ENCODE measurements around the gene CYFIP1.
A peak's percentile ranks its signal among the peaks of the same experiment; 100 is the strongest.
"Not testable (repeated sequence)": the region's sequence is repeated elsewhere in the genome, so short reads cannot be mapped to it uniquely, and the experiment has no call there.

CYFIP1 gene

DNA sequence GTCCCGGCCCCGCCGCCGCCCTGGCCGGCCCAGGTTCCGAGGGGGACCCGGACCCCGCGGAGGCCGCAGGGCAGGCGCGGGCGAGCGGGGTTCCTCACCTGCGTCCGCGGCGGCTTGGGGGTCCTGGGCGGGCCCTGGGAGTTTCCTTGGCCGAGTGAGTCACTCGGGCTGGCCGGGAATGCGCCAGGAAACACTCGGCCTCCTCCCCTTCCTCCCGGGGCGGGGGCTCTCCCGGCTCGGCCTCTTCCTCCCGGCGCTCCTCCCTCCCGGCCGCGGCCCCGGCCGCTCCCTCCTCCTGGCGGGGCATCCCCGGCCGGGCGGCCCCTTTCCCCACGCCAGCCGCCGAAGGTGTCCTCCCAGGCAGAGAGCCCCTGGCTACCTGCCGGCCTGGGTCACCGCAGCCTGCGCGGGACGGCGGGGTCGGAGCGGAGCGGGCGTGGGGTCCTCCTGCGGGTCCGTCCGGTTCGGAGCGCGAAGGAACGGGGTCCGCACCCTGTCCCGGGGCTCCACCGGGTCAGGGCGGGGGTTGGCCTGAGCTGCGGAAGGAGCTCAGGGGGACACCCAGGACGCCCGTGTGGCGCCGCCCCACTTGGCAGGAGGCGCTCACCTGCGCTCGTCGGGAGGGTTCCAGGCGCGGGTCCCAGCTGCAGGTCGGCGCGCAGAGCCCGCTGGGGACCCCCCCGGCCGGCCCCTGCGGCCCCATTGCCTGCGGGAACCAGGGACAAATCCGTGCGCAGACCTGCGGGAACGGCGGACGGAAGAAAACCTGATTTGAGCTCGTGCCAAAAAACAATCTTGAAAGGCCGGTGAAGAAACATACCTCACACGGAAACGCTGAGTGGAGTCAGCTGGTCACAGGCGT, at the start of gene CYFIP1:
TSS of gene CYFIP1 (minus strand) at position 180 of the 862 bp plus-strand sequence. CDS start 33,083 bp downstream, outside the sequence.
- DNase-seq (ENCODE audit: low spot score), result peak; percentile 99

DNA sequence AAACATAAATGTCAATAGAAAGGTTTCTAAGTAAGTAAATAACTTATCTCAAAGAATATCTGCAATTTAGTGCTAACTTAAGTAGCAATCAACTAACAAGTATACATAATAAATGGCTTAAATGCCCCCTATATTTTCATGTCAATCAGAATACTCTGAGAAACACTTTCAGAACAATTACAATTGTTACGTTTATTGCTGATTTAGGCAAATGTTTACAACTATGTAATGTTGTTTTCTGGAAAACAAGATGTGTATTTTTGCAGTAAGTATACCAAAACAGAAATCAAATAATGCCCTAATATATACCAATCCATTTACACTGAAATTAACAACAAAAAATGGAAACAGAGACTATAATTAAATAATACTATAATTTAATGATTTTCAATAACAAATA, 46.0 kb upstream of the CYFIP1 start:
- no peak for DNase-seq (ENCODE audit: low spot score)

DNA sequence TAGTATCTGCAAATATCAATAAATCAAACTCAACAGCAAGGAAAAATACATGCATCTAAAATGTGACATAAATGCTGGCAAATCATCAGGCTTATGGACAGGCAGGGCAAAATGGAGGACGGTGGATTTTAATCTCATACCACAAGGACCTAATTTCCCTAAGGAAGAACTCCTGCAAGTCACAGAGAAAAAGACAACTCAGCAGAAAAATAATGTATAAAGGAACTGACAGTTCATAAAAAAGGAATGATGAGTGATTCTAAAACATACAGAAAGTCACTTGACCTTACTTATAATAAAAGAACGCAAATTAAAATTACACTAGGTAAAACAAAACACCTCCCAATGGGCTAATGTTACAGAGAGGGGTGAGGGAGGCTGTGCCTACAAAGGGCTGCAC, 42.0 kb upstream of the CYFIP1 start:
- DNase-seq (ENCODE audit: low spot score), result no peak

DNA sequence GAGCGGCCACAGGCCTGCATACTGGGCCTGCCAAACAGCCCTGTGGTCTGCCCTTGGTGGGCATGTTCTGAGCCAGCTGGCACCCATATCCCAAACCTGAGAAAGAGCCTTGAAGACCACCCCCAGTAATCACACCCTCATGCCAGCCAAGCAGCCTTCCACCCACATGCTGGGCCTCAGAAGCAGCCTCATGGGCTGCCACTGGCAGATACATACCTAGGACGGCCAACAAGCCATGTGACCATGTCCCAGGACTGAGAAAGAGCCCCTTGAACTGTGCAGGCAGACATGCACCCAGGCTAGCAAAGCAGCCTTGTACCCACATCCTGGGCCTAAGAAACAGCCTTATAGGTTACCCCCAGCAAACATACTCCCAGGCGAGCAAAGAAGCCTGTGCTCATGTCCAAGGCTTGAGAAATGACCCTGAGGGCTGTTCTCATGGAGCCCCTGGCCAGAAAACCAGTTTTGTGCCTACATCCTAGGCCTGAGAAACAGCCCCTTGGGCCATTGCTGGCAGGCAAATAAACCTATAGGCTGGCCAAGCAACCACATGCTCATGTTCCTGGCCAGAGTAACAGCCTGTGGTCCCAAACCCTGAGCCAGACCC, 34.3 kb upstream of the CYFIP1 start:
- DNase-seq (ENCODE audit: low spot score), result no peak

DNA sequence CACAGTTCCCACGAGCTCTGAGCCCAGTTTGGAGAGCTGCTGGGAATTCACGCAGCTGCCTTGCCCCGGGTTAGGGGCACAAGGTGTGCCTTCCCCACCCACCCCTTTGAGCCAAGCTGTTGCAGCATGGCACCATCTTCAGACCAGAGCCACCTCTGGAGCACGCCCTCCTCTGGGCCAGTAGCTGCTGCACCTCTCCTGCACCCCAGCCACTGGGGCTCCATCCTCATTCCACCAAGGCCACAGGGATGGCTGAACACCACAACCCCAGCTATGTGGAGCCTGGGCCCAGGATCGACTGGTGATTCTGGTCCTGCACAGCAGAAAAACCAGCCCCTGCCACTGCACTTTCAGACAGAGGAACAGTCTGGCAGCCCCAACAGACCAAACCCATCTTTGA, 33.5 kb upstream of the CYFIP1 start:
- DNase-seq (ENCODE audit: low spot score), result no peak

DNA sequence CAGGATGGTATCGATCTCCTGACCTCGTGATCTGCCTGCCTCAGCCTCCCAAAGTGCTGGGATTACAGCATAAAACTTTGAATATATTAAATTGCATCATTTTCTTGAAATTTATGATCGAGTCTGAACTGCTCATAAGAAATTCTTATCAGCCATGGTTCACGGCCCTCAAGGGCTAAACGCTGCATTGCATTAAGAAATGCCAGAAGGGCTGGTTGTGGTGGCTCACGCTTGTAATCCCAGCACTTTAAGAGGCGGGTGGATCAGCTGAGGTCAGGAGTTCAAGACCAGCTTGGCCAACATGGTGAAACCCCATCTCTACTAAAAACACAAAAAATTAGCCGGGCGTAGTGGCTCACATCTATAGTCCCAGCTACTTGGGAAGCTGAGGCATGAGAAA, 32.4 kb upstream of the CYFIP1 start:
- not testable (repeated sequence) for DNase-seq (ENCODE audit: low spot score)

DNA sequence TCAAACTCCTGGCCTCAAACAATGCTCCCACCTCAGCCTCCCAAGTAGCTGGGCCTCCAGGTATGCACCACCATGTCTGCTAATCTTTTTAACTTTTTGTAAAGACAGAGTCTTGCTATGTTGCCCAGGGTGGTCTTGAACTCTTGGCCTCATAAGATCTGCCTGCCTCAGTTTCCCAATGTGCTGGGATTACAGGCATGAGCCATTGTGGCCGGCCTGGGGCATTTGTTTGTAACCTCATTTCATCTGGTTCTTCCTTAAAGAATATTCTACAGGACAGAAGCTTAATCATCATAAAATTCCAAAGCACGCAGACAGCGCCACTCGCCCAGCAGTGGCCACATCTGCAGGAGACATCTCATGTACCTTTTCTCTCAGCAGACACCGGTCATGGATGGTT, 23.6 kb upstream of the CYFIP1 start:
- DNase-seq (ENCODE audit: low spot score), result no peak

DNA sequence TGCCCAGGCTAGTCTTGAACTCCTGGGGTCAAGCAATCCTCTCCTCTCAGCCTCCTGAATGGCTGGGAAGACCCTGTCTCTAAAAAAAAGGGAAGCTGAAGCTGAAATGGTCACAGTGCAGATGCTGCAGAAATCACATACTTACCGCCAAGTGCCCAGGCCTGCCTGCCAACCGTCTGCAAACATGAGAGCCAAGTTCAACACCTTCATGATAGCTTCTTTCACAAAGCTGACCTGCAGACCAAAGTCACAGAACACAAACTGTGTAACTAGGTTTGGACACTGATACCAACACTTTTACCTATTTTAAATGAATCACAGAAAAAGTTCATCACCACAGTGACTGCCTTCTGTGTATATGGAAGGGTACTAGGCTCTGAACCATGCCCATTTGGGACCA, 22.8 kb upstream of the CYFIP1 start:
- DNase-seq (ENCODE audit: low spot score), result no peak

DNA sequence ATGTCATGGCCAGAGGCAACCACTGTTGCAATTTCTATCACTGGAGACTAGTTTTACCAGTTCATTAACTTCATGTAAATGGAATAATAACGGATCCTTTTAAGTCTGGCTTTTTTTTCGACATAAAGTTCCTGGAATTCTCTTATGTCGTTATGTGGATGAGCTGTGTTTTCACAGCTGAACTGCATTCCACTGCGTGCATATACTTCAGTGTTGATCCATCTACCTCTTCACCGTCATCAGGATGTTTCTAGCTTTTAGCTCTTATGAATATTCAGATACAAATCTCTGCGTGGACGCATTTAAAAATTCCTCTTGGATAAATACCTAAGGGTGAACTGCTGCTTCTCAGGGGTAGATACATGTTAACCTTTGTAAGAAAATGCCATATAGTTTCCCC, 15.6 kb upstream of the CYFIP1 start:
- no peak for DNase-seq (ENCODE audit: low spot score)

DNA sequence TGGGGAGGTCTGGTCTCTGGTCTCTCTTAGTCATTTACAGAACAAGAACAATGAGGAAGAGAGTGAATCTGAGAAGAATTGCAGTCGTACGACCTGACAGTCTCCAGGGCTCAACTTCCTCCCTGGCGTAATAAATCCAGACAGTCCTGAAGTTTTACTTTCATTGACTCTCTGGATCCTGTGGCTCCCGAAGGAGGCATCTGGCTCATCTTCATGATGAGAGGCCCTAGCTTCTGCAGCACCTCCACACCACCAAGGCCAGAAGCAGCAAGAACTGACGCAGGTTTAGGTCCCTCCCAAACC, 11.8 kb upstream of the CYFIP1 start:
- no peak for DNase-seq (ENCODE audit: low spot score)

DNA sequence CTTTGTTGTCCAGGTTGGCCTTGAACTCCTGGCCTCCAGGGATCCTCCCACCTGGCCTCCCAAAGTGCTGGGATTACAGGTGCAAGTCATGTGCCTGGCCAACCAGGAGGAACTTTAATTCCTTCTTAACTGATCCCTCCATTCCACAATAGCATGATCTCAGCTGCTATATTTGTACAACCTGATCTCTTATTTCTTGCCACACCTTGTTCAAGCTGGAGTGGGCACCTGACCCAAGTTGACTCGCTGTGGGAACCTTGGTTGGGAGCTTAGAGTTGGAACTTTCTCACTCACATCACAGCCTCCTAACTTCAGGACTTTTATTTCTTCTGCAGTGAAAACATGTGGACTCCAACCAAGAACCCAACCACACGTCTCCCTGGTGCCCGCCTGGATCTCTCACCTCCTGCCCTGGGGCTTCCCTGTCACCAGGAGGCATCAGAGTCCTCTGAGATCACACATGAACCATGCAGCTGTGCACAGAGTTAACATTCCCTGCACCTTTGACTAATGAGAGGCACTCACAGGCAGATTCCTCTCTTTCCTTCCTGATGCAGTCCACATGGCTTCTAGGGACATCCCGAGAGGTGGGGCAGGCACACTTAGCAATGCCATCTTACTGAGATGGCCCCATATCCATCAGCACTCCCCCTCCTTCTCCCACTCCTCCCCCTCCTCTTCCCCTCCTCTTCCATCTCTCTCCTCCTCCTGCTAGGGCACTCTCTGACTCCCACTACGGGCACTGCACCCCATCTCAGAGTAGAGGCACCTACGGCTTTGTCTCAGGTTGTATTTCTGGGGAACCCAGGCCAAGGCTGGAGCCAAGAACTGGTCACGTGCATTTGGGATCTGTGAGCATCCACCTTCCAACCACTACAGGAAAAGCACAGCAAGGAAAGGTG, 9.7 kb upstream of the CYFIP1 start:
- no peak for DNase-seq (ENCODE audit: low spot score)

DNA sequence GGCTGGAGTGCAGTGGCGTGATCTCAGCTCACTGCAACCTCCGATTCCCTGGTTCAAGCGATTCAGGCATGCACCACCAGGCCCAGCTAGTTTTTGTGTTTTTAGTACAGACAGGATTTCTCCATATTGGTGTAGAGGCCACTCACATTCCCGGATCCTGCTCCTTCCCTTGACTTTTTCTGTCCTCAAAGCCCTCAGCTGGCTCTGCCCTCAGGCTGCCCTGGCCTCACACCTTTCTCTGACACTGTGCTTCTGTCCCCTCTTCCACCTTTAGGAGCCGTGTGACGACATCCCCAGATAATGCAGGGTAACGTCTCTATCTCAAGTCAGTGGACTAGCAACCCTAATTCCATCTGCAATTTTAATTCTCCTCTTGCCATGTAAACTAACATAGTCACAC, 8.6 kb upstream of the CYFIP1 start:
- DNase-seq (ENCODE audit: low spot score), result no peak

DNA sequence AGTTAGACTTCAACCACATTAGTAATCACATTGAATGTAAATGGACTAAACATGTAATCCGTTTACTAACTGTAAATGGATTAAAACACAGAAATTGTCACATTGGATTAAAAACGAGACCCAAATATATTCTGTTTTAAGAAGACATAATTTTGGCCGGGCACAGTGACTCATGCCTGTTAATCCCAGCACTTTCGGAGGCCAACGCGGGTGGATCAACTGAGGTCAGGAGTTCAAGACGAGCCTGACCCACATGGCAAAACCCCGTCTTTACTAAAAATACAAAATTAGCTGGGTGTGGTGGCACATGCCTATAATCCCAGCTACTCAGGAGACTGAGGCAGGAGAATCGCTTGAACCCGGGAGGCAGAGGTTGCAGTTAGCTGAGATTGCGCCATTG, 1.8 kb upstream of the CYFIP1 start:
- not testable (repeated sequence) for DNase-seq (ENCODE audit: low spot score)

DNA sequence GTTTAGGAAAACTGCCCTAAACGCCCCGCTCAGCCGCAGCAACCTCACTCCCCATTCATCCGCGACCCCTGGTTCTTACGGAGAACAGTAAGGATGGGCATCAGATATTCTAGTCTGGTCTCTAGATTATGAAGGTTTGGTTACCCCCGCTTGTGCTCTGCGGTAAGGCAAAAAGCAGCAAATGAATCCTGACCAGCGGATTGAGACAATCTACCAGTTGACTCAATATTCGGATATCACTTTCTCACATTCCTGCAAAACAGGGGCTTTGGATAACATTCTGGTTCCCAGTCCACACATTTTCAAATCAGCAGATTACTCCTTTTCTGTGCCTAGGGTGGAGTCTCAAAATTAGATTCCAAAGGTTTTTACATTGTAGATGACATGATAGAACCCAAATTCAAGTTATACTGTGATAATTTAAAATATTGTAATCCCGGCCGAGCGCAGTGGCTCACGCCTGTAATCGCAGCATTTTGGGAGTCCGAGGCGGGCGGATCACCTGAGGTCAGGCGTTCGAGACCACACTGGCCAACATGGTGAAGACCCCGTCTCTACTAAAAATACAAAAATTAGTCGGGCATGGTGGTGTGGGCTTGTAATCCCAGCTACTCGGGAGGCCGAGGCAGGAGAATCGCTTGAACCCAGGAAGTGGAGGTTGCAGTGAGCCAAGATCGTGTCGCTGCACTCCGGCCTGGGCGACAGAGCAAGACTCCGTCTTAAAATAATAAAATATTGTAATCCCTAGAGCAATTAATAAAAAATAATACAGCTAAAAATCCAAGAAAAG, 1.1 kb upstream of the CYFIP1 start:
- no peak for DNase-seq (ENCODE audit: low spot score)

DNA sequence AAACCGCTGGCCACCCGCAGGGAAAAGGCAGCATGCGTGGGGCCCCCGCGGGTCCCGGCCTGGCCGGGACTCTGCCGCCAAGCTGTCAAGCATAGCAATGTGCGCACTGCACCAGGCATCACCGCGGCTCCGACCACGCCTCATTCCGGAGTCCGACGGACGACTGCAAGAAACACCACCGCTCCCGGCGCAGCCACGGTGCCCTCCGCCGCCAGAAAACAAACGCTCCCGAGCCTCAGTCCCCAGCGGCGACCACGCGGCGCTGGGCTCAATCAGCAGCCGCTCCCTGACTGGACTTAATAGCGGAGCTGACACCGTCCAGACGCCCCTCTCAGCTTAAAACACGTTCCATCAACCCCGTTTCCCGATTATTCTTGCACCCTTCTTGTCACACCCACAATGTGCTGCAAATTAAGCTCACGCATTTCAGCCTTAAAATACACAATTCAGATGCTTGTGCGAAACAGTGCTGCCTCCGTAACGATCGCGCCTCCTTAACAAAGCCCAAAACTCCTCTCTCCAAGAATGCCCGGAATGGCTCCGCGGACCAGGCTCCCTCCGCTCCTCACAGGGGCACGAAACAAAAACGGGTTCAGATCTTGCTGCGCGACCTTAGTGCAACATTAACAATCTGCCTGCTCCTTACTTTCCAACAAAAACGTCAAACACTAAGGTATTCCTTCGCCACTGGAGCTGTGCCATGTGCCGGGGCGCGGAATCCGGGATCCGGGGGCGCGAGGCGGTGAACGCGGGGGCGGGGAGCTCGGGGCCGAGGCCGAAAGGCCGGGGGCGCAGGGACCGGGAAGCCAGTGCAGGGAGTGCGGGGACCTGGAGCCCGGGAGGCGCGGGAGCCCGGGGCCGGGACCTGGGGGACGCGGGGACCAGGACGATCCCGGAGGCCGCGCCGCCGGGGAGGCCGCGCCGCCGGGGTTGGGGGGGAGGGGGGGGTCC, 655 bp downstream of the CYFIP1 start:
- DNase-seq (ENCODE audit: low spot score), result peak; percentile 75

DNA sequence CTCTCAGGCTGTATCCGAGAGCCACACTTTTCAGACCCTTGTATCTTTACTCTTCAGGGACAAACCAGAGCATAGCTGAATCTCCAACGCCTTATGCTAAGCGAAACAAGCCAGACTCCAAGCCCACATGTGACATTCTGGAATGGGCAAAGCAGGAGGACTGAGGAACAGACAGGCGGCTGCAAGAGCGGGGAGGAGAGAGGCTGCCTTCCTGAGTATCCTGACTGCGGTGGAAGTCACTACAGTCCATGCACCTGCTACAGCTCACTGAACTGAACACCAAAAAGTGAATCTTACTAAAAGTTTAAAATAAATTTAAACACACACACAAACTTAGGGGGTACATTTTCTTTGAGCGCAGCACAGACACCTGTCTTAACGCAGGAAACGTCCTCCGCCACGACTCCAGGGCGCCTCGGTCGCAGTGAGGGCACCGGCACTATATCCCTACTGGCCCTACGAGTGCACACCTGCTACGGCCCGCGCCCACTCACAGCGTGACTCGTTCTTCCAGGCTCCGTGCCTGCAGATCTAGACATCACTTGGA, 1.4 kb downstream of the CYFIP1 start:
- DNase-seq (ENCODE audit: low spot score), result no peak

DNA sequence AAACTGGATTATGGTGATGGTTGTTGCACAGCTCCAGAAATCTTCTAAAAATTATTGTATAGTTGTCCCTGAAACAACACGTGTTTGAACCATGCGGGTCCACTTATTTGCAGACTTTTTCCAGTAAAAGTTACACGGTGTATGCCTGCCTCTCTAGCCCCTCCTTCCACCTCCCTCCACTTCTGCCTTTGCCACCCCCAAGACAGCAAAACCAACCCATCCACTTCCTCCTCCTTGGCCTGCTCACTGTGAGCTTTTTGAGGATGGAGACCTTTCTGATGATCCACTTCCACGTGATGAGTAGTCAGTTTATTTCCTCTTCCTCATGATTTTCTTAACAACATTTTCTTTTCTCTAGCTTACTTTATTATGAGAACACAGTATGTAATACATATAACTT, 5.4 kb downstream of the CYFIP1 start:
- no peak for DNase-seq (ENCODE audit: low spot score)

DNA sequence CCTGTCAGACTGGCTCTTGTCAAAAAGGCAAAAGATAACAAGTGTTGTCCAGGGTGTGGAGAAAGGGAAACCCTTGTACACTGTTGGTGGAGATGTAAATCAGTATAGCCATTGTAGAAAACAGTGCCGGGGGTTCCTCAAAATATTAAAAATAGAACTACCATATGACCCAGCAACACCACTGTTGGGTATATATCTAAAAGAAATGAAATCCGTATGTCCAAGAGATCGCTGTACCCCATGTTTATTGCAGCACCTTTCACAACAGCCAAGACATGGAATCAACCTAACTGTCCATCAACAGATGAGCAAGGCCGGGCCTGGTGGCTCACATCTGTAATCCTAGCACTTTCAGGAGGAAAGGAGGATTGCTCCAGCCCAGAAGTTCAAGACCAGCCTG, 6.2 kb downstream of the CYFIP1 start:
- DNase-seq (ENCODE audit: low spot score), result no peak

DNA sequence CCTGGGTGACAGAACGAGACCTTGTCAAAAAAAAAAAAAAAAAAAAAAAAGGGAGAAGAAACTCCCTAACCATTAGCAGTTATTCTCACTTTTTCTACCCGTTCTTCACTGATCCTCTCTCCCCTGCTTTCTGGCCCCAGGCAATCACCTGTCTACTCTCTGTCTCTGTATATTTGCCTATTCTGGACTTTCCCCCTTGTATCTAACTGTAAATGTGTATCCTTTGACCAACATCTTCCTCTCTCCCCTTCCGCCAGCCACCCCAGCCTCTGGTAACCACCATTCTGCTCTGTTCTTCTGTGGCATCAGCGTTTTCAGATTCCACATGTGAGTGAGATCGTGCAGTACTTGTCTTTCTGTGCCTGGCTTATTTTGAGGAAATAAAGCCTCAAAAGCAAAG, 6.9 kb downstream of the CYFIP1 start:
- no peak for DNase-seq (ENCODE audit: low spot score)

DNA sequence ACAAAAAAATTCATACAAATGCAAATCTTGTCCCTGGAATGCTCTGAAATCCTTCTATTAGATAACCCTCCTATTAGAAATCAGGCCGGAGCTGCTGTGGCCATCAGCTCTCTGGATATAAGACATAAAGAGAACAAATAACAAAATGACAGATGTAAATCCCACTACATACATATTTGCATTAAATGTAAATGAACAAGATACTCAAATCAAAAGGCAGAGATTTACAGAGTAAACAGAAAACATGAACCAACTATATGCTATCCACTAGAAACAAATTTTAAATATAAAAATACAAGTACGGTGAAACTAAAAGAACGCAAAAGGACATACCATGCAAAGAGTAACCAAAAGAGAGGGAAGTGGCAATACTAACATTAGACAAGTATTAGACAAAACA, 10.7 kb downstream of the CYFIP1 start:
- DNase-seq (ENCODE audit: low spot score), result no peak

DNA sequence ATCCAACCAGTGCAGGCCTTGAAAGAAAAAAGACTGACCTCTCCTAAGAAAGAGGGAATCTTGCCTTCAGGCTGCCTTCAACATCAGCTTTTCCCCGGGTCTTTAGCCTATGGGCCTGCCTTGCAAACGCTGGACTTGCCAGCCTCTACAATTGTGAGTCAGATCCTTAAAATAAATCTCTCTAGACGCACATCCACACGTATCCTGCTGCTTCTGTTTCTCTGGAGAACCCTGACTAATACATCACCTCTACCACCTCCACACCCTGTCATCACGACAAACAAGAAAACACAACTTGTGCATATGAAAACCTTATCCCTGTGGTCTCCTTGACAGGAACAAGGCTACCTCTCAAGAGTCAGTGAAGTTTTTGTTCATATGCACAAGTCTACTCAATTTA, 11.8 kb downstream of the CYFIP1 start:
- peak; percentile 71 for DNase-seq (ENCODE audit: low spot score)

Data from GM03348 (cell line).